HG03039 (cell line): ENCODE measurements around the gene GNPDA1.

Experiments
- ATAC-seq: cut with Tn5 transposase; IDR thresholded peaks from one replicate; pipeline ENCODE4 v1.9.1; 2021; ENCODE audit warnings: mild to moderate bottlenecking, moderate library complexity; ENCODE audit not compliant: unreplicated experiment

GNPDA1 gene

DNA sequence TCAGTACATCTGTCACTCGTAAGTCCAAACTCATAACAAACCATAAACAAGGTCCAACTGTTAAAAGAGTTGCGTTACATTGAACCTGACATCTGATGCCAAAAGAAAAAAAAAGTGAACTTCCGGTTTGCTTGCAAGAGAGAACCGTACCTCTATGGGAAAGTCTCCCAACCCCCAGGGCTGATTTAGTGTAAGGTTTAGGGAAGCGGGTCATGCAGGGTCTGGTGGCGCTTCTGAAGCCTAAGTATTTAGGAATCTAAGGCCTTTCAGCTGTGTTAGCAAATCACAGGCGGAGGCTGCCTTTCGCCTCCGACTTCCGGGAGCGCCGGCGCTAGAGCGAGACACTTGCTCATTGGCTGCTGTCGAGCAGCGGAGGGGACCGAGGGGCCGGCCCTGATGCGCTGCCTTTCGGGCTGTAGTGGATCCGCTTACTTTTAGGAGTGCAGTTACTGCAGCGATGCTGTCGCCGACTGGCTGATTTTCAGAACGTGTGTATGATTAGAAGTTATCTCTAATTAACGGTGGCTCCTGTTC lies 12.0 kb upstream of the GNPDA1 start:
- peak; percentile 100 for ATAC-seq

DNA sequence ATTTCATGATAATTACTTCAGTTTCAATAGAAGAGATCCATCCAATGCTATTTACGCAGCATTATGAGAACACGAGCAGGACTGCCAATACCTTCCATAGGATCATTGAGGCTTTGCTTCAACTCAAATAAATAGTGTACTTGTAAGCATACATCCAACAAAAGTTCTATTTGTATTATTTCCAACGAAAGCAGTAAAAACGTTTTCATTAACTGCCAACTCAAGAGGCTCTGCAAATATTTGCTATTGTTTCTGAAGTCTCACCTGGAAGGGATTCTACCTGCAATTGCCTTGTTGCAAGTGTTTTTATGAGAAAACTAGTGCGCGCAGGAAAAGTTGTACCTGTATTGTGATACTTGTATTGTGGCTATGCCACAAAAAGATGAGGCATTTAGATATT lies 11.0 kb upstream of the GNPDA1 start:
- no peak for ATAC-seq

DNA sequence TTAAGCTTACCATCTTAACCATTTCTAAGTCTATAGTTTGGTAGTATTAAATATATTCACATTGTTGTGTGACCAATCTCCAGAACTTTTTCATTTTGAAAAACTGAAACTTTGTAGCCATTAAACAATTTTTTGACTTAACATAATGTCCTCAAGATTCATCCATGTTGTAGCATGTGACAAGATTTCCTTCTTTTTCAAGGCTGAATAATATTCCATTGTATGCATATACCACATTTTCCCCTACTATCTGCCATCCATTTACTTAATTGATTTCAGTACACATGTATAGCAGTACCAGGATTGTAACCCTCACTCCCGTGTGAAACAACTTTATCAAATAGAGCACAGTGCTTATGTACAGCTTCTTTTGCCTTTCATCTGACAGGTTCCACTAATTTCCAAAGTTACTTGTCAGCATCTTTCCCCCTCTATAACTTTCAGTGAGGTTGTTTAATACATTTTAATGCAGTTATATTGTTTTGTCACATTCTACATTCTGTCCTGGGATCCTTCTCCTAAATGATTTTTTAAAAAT lies 7.4 kb upstream of the GNPDA1 start:
- no peak for ATAC-seq

DNA sequence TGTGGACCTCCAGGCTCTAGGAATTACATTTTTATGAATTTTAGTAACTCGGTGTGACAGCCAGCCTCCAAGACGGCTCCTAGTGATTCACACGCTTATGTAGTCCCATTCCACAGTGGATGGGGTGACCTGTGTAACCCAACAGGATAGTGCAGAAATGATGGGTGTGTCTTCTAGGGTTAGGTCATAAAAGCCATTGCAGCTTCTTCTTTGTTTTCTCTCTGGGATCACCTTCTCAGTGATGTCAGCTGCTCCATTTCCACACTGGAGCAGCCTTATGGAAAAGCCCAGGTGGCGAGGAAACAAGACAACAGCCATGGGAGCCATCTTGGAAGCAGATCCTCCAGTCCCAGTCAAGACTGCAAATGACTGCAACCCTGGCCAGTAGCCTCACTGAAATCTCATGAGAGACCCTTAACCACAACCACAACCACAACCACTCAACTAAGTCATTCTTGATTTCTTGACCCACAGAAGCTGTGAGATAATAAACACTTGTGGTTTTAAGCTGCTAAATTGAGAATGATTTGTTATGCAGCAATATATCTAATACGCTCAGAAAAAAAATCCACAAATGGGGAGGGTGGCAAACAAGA lies 5.1 kb upstream of the GNPDA1 start:
- no peak for ATAC-seq

DNA sequence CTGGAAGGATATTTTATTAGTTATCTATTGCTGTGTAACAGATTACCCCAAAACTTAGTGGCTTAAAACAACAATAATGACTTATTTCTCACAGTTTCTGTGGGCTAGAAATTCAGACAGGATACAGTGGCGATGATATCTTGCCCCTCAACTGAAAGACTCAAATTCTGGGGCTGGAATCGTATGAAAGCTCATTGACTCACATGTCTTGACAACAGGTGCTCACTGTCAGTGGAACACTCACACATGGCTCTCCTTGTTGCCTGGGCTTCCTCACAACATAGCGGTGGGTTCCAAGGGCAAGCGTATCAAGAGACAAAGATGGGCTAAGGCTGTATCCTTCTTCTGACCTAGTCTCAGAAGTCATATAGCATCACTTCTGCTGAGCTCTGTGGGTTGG lies 3.7 kb upstream of the GNPDA1 start:
- peak; percentile 10 for ATAC-seq

DNA sequence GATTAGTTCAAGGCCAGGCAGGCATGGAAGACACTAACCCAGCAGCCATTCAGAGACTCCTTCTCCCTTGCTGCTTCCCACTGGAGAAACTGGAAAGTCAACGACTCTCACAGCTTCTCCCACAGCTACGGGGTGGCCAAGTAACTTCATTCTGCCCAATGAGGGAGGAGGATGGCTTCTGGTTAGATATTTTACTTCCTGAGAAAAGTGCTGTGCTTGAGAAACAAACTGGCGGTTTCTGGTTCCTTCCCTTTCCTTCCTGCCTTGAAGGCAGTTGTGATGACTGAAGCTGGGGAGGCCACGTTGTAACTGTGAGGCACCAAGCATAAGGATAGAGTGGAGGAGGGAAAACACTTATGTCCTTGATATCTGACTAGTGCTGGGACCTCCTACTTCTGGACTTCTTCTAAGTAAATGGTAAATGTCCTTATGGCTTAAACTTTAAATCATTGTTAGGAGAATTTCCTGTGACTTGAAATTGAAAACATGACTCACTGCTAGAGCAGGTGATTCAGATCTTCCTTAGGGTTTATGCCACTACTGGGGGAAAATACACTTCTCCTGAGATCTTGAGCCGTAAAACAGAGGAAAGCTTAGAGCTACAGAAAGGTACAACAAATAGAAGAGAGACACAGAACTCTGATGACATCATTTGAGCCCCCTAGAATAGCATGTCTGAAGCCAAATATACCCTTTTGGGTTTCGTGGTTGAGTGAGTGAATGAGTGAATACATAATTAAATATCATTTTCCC lies 3.1 kb upstream of the GNPDA1 start:
- peak; percentile 40 for ATAC-seq

DNA sequence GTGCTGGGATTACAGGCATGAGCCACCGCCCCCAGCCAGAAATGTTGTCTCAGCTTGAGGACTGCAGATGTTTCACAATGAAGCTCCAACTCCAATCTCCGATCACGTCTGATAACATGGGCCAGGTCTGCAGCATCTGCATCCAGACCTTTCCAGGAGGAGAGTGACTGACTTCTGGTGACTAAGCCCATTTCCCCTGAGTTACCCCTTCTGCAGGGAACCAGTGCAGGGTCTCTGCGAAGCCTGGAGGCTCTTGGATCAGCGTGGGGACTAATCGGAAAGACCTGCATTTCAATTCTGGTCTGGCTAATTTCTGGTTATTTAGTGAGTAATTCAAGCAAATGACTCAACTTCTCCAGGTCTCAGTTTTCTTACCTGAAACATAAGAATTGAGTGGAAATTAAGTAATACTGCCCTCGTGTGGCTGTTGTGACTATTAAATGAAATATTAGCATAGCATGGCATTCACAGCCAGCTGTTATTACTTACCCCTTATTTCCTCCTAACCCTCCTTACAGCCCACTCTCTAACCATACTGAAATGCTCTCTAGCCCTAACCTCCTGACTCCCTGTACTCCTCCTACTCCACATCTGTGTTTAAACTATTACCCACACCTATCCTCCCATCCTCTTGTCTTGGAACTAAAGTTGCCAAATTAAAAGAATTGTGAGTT lies 2.2 kb upstream of the GNPDA1 start:
- no peak for ATAC-seq

DNA sequence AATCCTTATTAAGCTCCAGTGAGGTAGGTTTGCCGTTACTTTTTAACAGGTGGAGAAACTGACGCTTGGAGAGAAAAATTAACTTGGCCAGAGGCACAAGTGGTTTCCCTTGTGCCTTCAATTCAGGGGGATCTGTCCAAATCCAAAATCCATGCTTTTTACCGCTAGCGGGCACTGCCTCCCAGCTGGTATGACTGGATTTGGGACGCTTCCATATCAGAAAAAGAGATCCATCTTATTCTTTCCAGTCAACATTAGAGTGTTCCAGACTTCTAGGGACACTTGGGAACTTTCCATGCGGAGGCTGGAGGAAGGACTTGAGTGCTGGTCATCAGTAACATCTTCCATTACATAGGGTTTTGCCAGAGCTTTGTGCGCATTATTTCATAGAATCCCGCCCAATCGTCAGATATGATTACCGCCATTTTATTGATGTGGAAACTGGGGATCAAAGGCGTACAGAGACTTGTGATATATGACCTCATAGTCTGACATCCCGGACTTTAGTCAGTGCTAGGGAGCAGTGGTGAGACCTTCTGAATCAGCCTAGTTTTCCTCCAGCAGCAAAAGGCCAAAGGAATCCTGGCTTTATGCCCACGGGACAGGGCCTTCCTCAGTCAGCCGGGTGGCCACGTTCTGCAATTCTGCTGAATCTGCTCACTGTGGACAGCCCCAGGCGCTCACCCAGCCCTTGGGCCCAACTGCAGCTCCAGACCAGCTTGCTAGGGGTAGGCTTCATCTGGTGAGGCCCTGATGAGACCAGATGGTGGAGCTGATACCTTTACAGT lies 1.1 kb upstream of the GNPDA1 start:
- no peak for ATAC-seq

DNA sequence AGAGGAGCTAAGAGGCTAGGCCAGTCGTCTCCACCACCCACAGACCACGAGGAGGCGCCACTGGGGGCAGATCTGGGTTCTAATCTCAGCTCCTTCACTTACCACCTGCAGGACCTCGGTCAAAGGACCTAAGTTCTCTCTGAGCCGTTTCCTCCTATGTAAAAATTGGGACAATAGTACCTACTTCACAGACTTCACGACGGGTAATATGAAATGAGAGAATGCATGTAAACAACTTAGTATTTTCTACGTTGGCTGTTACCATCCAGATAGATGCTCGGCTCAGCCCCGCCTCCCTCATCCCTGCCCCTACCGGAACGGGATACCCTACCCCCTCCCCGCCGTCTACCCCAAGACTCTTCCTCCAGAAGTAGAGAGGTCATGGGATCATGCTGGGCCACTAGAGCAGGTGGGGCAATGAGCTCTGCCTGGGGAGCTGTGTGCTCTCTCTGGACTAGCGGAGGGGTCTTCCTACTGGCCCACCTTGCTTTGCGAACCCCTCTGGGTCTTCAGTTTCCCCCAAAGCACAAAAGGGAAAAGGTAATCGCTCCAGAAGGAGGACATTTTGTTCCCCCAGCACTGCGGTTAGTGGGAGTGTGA lies 541 bp downstream of the GNPDA1 start:
- ATAC-seq: no peak

DNA sequence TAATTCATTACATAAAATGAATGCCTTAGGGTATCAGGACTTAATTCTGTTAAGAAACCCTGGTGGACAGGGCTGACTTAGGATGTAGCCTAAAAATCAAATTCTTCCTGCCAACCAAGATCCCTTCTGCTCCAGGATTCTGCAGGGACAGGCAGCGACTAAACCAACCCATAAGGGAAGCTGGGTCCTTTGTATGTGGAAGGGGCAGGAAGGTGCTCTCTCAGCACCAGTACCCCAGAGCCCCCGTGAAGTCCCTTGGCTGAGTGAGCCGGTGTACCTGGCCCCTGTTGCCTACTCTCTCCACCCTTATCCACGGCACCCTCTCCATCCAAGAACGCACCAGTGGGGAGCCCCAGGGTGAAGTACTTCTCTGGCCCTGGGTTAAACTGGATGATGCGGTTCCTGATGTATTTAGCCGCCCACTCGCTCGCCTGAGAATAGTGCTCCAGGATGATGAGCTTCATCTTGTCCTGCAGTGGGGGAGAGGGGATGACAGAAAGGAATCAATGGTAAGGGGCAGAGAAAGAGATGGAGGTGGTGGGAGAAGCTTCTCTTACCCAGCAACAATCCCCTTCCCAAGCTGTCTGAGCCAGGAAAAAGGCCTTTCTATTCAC lies 1.1 kb downstream of the GNPDA1 start:
- no peak for ATAC-seq

DNA sequence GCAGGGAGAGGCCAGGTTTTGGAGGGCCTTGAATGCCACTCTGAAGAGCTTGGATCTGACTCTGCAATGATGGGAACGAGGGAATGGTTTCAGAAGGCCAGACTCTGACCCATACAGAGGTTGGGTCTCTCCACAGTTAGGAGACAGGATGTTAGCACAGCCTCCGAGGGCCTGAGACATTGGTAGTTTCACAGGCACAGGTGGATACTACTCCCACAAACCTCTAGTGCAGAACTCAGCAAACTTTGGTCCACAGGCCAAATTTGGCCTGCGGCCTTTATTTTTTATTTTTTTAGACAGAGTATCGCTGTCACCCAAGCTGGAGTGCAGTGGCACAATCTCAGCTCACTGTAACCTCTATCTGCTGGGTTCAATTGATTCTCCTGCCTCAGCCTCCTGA lies 2.9 kb downstream of the GNPDA1 start:
- ATAC-seq: no peak

DNA sequence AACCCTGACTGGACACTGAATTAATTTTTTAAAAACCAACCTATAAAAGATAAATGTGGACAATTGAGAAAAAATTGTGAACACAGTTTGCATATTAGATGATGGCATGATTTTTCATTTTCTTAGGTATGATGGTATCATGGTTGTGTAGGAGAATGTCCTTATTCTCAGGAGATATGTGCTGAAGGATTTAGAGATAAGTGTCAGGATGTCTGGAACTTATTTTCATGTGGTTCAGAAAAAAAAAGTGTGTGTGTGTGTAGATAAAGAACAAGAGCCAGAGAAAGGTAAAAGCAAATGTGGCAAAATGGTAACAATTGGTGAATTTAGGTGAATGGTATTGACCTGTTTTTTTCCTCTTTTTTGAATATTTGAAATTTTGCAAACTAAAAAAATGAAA lies 4.0 kb downstream of the GNPDA1 start:
- ATAC-seq: no peak

DNA sequence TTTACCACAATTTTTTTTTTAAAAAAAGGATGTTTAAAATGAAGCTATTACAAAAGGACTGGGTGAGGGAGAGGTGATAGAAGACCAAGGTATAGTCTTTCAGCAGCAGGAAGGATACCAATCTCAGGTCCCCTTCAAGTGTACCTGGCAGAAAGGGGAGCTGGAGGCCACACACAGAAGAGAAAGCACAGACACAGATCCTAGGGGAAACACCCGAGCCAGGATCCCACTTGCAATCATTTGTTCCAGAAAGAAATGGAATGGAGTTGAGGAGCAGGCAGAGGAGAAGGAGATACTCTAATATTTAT lies 5.6 kb downstream of the GNPDA1 start:
- ATAC-seq: no peak

DNA sequence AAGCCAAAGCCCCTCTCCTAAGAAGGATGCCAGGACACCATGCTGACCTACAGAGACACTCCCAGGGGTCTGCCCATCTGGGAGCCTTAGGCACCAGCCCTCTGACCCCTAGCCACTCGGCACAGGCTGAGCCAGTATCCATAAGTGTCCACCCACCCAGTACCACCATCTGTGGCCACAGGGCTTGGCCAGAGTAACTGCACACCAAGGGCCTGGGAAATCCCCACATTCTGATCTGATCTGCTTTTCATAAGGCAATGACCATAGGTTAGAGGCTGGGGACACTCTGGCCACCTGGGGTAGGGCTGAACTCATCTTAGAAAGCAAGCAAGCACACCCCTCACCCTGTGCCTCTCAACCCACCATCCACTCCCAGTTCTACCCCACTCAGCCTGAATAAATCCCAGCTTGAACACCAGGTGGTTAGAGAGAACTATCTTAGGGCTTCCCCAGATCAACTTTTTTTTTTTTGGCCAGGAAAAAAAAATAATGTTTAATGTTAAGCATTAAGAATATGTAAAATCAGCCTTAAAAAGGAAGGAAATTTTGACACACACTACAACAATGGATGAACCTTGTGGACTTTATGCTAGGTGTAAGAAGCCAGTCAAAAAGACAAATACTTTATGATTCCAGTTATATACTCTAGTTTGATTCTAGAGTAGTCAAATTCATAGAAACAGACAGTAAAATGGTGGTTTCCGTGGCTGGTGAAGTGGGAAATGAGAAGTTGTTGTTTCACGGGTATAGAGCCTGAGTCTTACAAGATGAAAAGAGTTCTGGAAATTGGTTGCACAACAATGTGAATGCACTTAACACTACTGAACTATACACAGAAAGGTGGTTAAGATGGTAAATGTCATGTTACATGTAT lies 6.2 kb downstream of the GNPDA1 start:
- ATAC-seq: no peak

DNA sequence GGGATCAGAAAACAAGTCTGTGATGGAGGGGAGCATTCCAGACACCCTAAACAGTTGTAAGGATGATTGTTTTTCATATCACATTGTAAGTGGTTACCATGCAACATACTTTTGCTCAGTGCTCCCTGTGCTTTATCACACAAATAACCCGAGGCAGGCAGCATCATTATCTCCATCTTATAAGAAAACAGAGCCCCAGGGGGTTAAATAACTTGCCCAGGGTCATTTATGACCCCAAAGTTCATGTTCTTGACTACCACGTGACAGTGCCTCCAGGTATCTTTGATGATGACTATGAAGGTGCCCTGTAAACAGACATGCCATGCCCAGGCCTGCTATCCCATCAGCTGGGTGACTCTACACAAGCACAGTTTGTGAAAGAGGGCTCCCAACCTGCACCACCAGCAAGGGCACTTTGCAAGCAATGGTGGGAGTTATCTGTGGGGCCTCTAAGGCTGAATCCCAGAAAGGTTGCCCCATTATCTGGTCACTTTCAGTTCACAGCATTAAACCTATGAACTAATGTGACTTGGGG lies 9.5 kb downstream of the GNPDA1 start:
- no peak for ATAC-seq

DNA sequence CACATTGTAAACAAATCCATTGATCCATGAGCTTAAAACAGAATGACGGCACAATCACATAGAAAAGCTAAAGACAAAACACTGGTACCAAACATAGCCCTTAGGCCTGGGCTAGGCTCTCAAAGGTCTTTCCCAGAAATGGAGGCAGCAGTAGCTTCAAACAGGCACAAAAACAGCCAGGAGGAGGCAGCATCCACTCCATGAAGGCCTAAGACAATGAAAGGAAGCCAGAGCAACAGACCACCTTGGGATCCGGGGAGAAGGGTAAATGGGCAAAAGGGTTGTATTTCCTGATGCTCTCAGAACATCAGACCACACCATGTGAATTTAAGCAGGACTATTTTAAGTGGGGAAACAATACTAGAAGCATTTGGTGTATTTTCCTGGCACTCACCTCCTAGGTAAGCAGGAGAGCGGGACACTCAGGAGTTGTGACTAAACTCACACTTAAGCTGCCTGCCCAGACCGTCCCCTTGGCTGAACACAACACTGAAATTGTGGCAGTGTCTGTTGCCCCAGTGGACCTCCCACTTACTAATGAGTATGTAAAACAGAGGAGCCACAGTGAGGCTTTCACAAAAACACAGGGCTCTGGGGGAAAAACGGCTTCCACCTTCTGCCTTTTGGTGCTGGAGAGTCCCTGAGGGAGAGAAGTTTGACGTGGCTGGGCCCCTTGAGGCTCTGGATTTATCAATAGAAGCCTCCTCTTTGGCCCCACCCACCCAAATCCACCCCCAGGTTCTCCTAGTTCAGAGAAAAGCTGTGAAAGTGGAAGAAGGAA lies 11.9 kb downstream of the GNPDA1 start:
- peak; percentile 54 for ATAC-seq

DNA sequence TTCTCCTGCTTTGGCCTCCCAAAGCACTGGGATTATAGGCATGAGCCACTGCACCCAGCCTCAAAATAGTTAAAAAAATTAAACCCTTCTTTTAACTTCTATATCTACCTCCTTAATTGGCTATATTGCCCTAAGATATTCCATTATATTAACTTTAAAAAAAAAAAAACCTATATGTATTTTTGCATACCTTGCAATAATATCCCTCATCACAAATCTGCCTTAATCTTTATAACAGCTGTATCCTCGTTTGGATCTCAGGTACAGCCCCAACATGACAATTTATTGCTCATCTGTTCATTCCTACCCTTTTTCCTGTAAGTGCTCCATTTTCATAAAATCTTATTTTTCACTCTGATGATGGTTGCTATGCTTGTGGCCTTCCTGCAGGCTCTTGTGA lies 12.7 kb downstream of the GNPDA1 start:
- ATAC-seq: no peak

DNA sequence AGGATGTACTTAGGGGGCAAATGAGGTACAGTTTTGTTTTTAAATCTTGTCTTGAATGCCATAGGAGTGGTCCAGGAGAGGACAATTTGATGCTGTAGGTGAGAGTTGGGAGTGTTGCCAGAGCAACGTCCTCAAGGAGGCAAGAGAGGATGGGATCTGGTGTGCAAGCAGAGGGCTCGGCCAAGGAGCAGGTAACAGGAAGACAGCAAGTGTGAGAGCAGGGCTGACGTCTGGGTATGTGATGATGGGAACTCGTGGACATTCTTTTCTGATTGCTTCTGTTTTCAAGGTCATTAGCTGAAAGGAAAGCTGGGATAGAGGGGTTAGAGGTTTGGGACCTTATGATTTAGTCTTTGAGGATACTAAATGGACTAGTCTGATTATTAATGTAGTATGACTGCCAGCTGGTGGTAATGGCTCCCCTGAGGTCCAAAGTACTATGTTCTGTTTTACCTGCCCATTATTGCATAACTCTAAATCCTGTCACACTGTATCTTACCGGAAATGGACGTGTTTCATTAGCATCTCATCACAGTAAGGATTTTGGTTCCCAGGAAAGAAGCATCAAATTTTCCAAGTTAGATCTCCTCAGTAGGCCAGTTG lies 15.4 kb downstream of the GNPDA1 start:
- no peak for ATAC-seq
